Amniotic stem cell (primary cell): ENCODE measurements around the gene TOMM40L.

ENCODE experiments used
- DNase-seq: peaks from one replicate; lab custom pipeline; 2025; lab: John Stamatoyannopoulos, UW

Gene TOMM40L

GRCh38 chr1:161197560-161198193, 28.2 kb upstream of the TOMM40L start:
- DNase-seq, result no peak

- DNase-seq, result no peak
These were observed 27.5 kb upstream of the TOMM40L start for GRCh38 chr1:161198194-161198896.

- DNase-seq, result peak; percentile 55
These were observed 26.9 kb upstream of the TOMM40L start, which contains the start of gene ADAMTS4 for GRCh38 chr1:161198897-161199431. TSS of gene ADAMTS4 (minus strand) at chr1:161199054. CDS start at chr1:161198627, 427 bp downstream.

- DNase-seq, result no peak
These were observed 26.2 kb upstream of the TOMM40L start for GRCh38 chr1:161199506-161200139.

- DNase-seq, result no peak
These were observed 25.4 kb upstream of the TOMM40L start for GRCh38 chr1:161200421-161200991.

GRCh38 chr1:161200992-161201835, 24.6 kb upstream of the TOMM40L start:
- no peak for DNase-seq

GRCh38 chr1:161201836-161202712, 23.8 kb upstream of the TOMM40L start, which contains the start of gene NDUFS2:
TSS of gene NDUFS2 (plus strand) at chr1:161202367. CDS start at chr1:161202386, 19 bp downstream.
- DNase-seq, result peak; percentile 99

GRCh38 chr1:161206411-161207140, 19.3 kb upstream of the TOMM40L start:
- no peak for DNase-seq

- DNase-seq, result no peak
These were observed 18.7 kb upstream of the TOMM40L start for GRCh38 chr1:161207173-161207572.

- DNase-seq, result peak; percentile 71
These were observed 16.0 kb upstream of the TOMM40L start for GRCh38 chr1:161209790-161210409.

- no peak for DNase-seq
These were observed 11.5 kb upstream of the TOMM40L start for GRCh38 chr1:161214369-161214768.

GRCh38 chr1:161215076-161215475, 10.8 kb upstream of the TOMM40L start, which contains the start of gene FCER1G:
TSS of gene FCER1G (plus strand) at chr1:161215295. CDS start at chr1:161215322, 27 bp downstream.
- DNase-seq, result no peak

GRCh38 chr1:161216945-161217712, 8.7 kb upstream of the TOMM40L start:
- no peak for DNase-seq

- DNase-seq, result no peak
These were observed 8.0 kb upstream of the TOMM40L start for GRCh38 chr1:161217831-161218230.

GRCh38 chr1:161218301-161219077, 7.4 kb upstream of the TOMM40L start:
- no peak for DNase-seq

- DNase-seq, result no peak
These were observed 6.6 kb upstream of the TOMM40L start for GRCh38 chr1:161219078-161219892.

GRCh38 chr1:161220002-161220401, 5.9 kb upstream of the TOMM40L start:
- DNase-seq, result no peak
